ENCODE results near the gene GRK5.

GRK5 gene

DNA sequence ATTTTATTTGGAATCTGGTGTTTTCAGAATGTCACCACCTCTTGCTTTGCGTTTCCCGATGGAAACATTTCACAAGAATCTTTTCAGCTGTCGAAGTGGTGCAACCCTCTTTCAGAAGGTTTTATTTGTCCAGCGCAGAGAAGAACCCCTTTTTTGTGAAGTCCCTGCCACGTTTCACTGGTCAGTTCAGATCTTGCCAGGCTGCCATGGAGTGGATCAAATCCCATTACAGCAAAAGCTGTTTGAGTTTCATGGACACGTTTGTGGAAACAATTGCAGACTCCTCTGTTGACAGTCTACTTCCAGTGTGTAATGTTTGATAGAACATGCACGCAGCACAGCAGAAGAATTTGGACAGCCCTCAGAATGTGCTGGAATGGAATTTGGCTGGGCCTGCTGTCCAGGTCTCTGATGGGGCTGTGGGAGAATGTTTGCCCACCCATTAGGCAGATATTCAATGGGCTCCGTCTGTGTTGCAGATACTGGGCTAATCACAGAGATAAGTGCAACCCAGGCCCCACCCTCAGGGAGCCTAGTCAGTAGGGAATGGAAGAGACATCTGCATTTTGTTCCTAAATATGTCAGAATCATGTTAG lies 143.2 kb downstream of the GRK5 start:
- H3K9me3 ChIP-seq (ENCODE audit: low read depth, low read length), result no peaks in the 10 kb centered on the region
- H3K9ac ChIP-seq (ENCODE audit: insufficient read length), result no peak overlapping the region
- no peak for DNase-seq (ENCODE audit: low read depth, low spot score)
- H3K4me3 ChIP-seq, result no peak overlapping the region
- no peak overlapping the region for H3K27ac ChIP-seq
- peaks cover 25% of the 10 kb centered on the region for H3K36me3 ChIP-seq (ENCODE audit: insufficient read depth, low read length)
- TF ChIP-seq POLR2AphosphoS5 (IDR thresholded peaks at IDR 0.05; ENCODE audit: borderline replicate concordance, low read depth, low read length) (no peak), FOXP2 (optimal IDR thresholded peaks at IDR 0.05; ENCODE audit: control extremely low read depth, extremely low read length, insufficient read depth) (no peak), EZH2 (IDR thresholded peaks at IDR 0.05) (no peak)

DNA sequence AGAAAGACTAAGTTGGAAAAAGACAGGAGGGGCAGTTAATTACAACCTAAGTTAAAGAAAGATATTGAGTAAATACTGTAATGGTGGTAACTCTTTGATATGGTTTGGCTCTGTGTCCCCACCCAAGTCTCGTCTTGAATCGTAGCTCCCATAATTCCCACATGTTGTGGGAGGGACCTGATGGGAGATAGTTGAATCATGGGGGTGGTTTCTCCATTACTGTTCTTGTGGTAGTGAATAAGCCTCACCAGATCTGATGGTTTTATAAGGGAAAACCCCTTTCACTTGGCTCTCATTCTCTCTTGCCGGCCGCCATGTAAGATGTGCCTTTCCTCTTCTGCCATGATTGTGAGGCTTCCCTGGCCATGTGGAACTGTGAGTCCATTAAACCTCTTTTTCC lies 143.8 kb downstream of the GRK5 start:
- no peak overlapping the region for H3K4me3 ChIP-seq
- H3K9ac ChIP-seq (ENCODE audit: insufficient read length), result no peak overlapping the region
- peaks cover 25% of the 10 kb centered on the region for H3K36me3 ChIP-seq (ENCODE audit: insufficient read depth, low read length)
- H3K27ac ChIP-seq, result no peak overlapping the region
- no peak for DNase-seq (ENCODE audit: low read depth, low spot score)
- no peaks in the 10 kb centered on the region for H3K9me3 ChIP-seq (ENCODE audit: low read depth, low read length)
- TF ChIP-seq POLR2AphosphoS5 (IDR thresholded peaks at IDR 0.05; ENCODE audit: borderline replicate concordance, low read depth, low read length), result no peak
- no peak for TF ChIP-seq FOXP2 (optimal IDR thresholded peaks at IDR 0.05; ENCODE audit: control extremely low read depth, extremely low read length, insufficient read depth)
- no peak for TF ChIP-seq EZH2 (IDR thresholded peaks at IDR 0.05)

DNA sequence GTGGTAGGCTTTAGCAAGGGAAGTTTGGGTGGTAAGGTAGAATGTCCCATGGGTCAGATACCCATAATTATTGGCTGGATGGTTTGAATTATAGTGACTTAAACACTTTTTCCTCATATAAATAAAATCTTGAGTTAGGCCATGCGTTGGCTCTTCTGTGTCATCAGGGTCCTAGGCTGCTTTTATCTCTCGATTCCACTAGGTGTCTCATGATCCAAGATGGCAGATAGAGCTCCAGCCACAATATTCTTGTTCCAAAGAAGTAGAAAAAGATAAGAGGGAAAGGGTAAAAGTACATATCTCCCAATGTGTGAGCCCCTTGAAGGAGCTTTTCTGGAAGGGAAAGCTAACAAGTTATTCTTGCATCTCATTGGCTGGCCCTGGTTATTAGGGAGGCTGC lies 144.7 kb downstream of the GRK5 start:
- H3K27ac ChIP-seq, result no peak overlapping the region
- DNase-seq (ENCODE audit: low read depth, low spot score), result no peak
- peaks cover 25% of the 10 kb centered on the region for H3K36me3 ChIP-seq (ENCODE audit: insufficient read depth, low read length)
- TF ChIP-seq POLR2AphosphoS5 (IDR thresholded peaks at IDR 0.05; ENCODE audit: borderline replicate concordance, low read depth, low read length) (no peak), FOXP2 (optimal IDR thresholded peaks at IDR 0.05; ENCODE audit: control extremely low read depth, extremely low read length, insufficient read depth) (no peak), EZH2 (IDR thresholded peaks at IDR 0.05) (no peak)
- no peak overlapping the region for H3K4me3 ChIP-seq
- H3K9ac ChIP-seq (ENCODE audit: insufficient read length), result no peak overlapping the region
- no peaks in the 10 kb centered on the region for H3K9me3 ChIP-seq (ENCODE audit: low read depth, low read length)

- peaks cover 25% of the 10 kb centered on the region for H3K36me3 ChIP-seq (ENCODE audit: insufficient read depth, low read length)
- no peak overlapping the region for H3K27ac ChIP-seq
- H3K9ac ChIP-seq (ENCODE audit: insufficient read length), result no peak overlapping the region
- H3K9me3 ChIP-seq (ENCODE audit: low read depth, low read length), result no peaks in the 10 kb centered on the region
- no peak for DNase-seq (ENCODE audit: low read depth, low spot score)
- TF ChIP-seq POLR2AphosphoS5 (IDR thresholded peaks at IDR 0.05; ENCODE audit: borderline replicate concordance, low read depth, low read length) (no peak), FOXP2 (optimal IDR thresholded peaks at IDR 0.05; ENCODE audit: control extremely low read depth, extremely low read length, insufficient read depth) (no peak), EZH2 (IDR thresholded peaks at IDR 0.05) (no peak)
- no peak overlapping the region for H3K4me3 ChIP-seq
Measured at GRCh38 chr10:119352807-119353206, 145.4 kb downstream of the GRK5 start.

DNA sequence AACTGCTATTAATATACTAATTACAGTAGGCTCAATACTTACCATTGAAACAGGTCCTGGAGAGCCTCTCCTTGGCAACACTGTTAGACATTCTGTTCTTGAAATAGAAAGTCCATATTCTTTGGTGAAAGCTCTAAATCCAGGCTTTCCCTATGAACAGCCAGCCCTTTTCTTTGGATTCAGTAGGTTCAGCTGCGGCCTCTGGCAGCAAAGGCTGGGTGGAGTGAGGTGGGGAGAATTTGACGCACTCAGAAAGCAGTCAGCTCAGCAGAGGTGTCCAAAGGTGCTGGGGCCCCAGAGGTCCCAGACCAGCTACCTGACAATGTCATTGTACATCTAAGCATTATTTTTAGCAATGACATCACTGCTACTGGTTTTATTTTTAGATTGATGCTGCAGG lies 146.1 kb downstream of the GRK5 start:
- DNase-seq (ENCODE audit: low read depth, low spot score), result no peak
- H3K9me3 ChIP-seq (ENCODE audit: low read depth, low read length), result no peaks in the 10 kb centered on the region
- no peak for TF ChIP-seq POLR2AphosphoS5 (IDR thresholded peaks at IDR 0.05; ENCODE audit: borderline replicate concordance, low read depth, low read length)
- no peak for TF ChIP-seq EZH2 (IDR thresholded peaks at IDR 0.05)
- TF ChIP-seq FOXP2 (optimal IDR thresholded peaks at IDR 0.05; ENCODE audit: control extremely low read depth, extremely low read length, insufficient read depth), result no peak
- H3K9ac ChIP-seq (ENCODE audit: insufficient read length), result no peak overlapping the region
- peaks cover 25% of the 10 kb centered on the region for H3K36me3 ChIP-seq (ENCODE audit: insufficient read depth, low read length)
- no peak overlapping the region for H3K27ac ChIP-seq
- no peak overlapping the region for H3K4me3 ChIP-seq

DNA sequence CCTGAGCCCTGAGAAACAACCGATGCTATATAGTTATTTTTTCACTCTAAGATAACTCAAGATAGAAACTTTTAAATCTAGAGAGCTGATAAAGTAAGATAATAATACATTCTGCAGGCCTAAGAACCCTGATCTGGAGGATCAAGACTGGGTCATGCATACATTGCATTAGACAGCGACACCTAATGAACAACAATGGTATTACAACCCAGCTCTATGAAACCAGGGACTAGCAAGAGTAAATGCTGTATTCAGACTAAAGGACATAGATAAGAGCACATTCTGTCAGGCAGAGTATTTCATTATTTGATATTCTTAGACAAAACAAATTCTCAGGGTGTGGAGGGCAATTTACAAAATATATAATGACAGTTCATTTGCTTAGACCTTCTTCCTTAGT lies 148.6 kb downstream of the GRK5 start:
- TF ChIP-seq POLR2AphosphoS5 (IDR thresholded peaks at IDR 0.05; ENCODE audit: borderline replicate concordance, low read depth, low read length), result no peak
- Histone ChIP-seq H3K36me3 (ENCODE audit: insufficient read depth, low read length) (peaks cover 9% of the 10 kb centered on the region), H3K9me3 (ENCODE audit: low read depth, low read length) (no peaks in the 10 kb centered on the region), H3K4me3 (no peak overlapping the region), H3K27ac (no peak overlapping the region), H3K9ac (ENCODE audit: insufficient read length) (no peak overlapping the region)
- DNase-seq (ENCODE audit: low read depth, low spot score), result no peak

DNA sequence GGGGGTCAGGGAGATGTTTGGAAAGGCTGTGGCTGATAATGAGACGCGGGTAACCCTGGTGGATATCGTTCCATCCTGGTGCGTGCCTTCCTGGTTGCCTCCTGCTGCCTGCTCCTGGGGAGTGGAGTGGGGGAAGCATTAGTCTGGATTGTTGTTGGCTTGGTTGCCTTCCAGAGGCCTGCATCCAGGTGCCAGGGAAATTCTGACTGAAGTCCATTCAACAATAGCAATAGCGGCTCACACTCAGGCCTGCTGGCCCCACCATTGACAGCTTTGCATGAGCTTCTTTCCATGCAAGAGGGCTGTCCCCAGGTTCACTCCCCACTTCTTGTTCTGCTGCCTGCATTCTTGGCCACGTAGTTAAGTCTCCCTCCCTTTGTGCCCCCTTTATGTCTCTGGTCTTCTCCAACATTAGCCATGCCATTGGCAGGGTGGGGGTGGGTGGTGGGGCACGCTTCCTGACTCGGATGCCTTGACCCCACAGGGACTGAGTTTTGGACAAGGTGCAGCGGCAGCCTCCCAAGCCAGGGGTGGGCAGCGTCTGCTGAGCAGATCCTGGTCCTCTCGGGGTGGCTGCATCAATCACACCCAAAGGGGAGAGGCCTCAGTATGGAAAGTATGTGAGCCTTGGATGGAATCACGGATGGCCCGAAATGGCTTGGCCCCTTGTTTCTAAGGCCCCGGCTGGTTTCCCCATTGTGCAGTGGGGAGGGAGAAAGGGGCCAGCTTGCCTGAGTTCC lies 150.2 kb downstream of the GRK5 start:
- H3K27ac ChIP-seq, result no peak overlapping the region
- no peak for TF ChIP-seq POLR2AphosphoS5 (IDR thresholded peaks at IDR 0.05; ENCODE audit: borderline replicate concordance, low read depth, low read length)
- no peak for TF ChIP-seq FOXP2 (optimal IDR thresholded peaks at IDR 0.05; ENCODE audit: control extremely low read depth, extremely low read length, insufficient read depth)
- TF ChIP-seq EZH2 (IDR thresholded peaks at IDR 0.05), result no peak
- DNase-seq (ENCODE audit: low read depth, low spot score), result no peak
- no peak overlapping the region for H3K9ac ChIP-seq (ENCODE audit: insufficient read length)
- H3K36me3 ChIP-seq (ENCODE audit: insufficient read depth, low read length), result no peaks in the 10 kb centered on the region
- no peaks in the 10 kb centered on the region for H3K9me3 ChIP-seq (ENCODE audit: low read depth, low read length)
- no peak overlapping the region for H3K4me3 ChIP-seq

DNA sequence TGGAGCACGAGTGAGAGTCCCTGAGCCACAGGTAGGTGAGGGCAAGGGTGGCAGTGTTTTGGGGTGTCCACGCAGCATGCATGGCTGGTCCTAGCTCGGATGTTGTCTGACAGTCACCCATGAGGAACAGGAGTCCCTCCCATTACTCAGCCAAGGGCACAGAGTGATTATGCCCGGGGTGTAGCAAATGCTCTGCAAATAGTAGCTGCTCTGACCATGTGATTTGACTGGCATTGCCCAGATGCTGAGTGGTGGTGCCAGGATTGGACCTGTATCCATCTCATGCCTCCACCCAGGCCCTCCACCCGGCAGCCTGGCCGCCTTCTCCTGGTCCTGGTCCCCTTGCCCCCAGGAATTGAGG lies 150.8 kb downstream of the GRK5 start:
- Histone ChIP-seq H3K9me3 (ENCODE audit: low read depth, low read length) (no peaks in the 10 kb centered on the region), H3K36me3 (ENCODE audit: insufficient read depth, low read length) (no peaks in the 10 kb centered on the region), H3K27ac (no peak overlapping the region), H3K9ac (ENCODE audit: insufficient read length) (no peak overlapping the region), H3K4me3 (no peak overlapping the region)
- TF ChIP-seq EZH2 (IDR thresholded peaks at IDR 0.05) (no peak), FOXP2 (optimal IDR thresholded peaks at IDR 0.05; ENCODE audit: control extremely low read depth, extremely low read length, insufficient read depth) (no peak), POLR2AphosphoS5 (IDR thresholded peaks at IDR 0.05; ENCODE audit: borderline replicate concordance, low read depth, low read length) (no peak)
- DNase-seq (ENCODE audit: low read depth, low spot score), result no peak

- DNase-seq (ENCODE audit: low read depth, low spot score), result no peak
- Histone ChIP-seq H3K9ac (ENCODE audit: insufficient read length) (no peak overlapping the region), H3K27ac (no peak overlapping the region), H3K4me3 (no peak overlapping the region), H3K9me3 (ENCODE audit: low read depth, low read length) (no peaks in the 10 kb centered on the region), H3K36me3 (ENCODE audit: insufficient read depth, low read length) (no peaks in the 10 kb centered on the region)
- TF ChIP-seq FOXP2 (optimal IDR thresholded peaks at IDR 0.05; ENCODE audit: control extremely low read depth, extremely low read length, insufficient read depth) (no peak), POLR2AphosphoS5 (IDR thresholded peaks at IDR 0.05; ENCODE audit: borderline replicate concordance, low read depth, low read length) (no peak), EZH2 (IDR thresholded peaks at IDR 0.05) (no peak)
Measured at GRCh38 chr10:119358567-119358966, 151.2 kb downstream of the GRK5 start.
